ENCODE results near the gene COL8A1.

Gene COL8A1

GRCh38 chr3:99751649-99752048 is 113.3 kb downstream of the COL8A1 start:
- peak; percentile 53 for DNase-seq (ENCODE audit: low read depth)
- no peak overlapping the region for H3K4me3 ChIP-seq (ENCODE audit: low read depth, low read length)
- no peak for TF ChIP-seq CTCF (IDR thresholded peaks at IDR 0.05; ENCODE audit: low read depth, low read length, missing control alignments)
- in situ Hi-C loops (cut with HindIII; ENCODE audit: low sequenced_read_pairs) = no loop called here

- in situ Hi-C loops (cut with HindIII; ENCODE audit: low sequenced_read_pairs) = no loop called here
These were observed 115.0 kb downstream of the COL8A1 start for GRCh38 chr3:99753268-99753975.

GRCh38 chr3:99755831-99756230 is 117.4 kb downstream of the COL8A1 start:
- no peak for DNase-seq (ENCODE audit: low read depth)
- H3K4me3 ChIP-seq (ENCODE audit: low read depth, low read length) = no peak overlapping the region
- in situ Hi-C loops (cut with HindIII; ENCODE audit: low sequenced_read_pairs) = no loop called here
- TF ChIP-seq CTCF (IDR thresholded peaks at IDR 0.05; ENCODE audit: low read depth, low read length, missing control alignments) = no peak

More at GRCh38 chr3:99753268-99753975, 115.0 kb downstream of the COL8A1 start:
- peak; percentile 79 for DNase-seq (ENCODE audit: low read depth)
- TF ChIP-seq CTCF (IDR thresholded peaks at IDR 0.05; ENCODE audit: low read depth, low read length, missing control alignments) = peak; percentile 66
- H3K4me3 ChIP-seq (ENCODE audit: low read depth, low read length) = no peak overlapping the region

- in situ Hi-C loops (cut with HindIII; ENCODE audit: low sequenced_read_pairs) = no loop called here
- no peak overlapping the region for H3K4me3 ChIP-seq (ENCODE audit: low read depth, low read length)
- DNase-seq (ENCODE audit: low read depth) = no peak
- TF ChIP-seq CTCF (IDR thresholded peaks at IDR 0.05; ENCODE audit: low read depth, low read length, missing control alignments) = no peak
These were observed 119.6 kb downstream of the COL8A1 start for GRCh38 chr3:99757966-99758365.

- DNase-seq (ENCODE audit: low read depth) = no peak
- in situ Hi-C loops (cut with HindIII; ENCODE audit: low sequenced_read_pairs) = no loop called here
- H3K4me3 ChIP-seq (ENCODE audit: low read depth, low read length) = no peak overlapping the region
- no peak for TF ChIP-seq CTCF (IDR thresholded peaks at IDR 0.05; ENCODE audit: low read depth, low read length, missing control alignments)
These were observed 120.2 kb downstream of the COL8A1 start for GRCh38 chr3:99758502-99759177.

GRCh38 chr3:99760031-99760430 is 121.6 kb downstream of the COL8A1 start:
- TF ChIP-seq CTCF (IDR thresholded peaks at IDR 0.05; ENCODE audit: low read depth, low read length, missing control alignments) = no peak
- in situ Hi-C loops (cut with HindIII; ENCODE audit: low sequenced_read_pairs) = no loop called here
- DNase-seq (ENCODE audit: low read depth) = no peak
- no peak overlapping the region for H3K4me3 ChIP-seq (ENCODE audit: low read depth, low read length)
